HCT116 (cell line): ENCODE results near the gene GDI1. TPM values are rescaled to one million over a fixed set of nuclear protein-coding genes. Genes with fewer than 3 reads are reported as not detected.

Source experiments
- ATAC-seq: fragments of 200-7000 bp; cut with Tn5 transposase; 2 replicates; pipeline ENCODE4 v1.9.1; 2020; ENCODE audit warnings: mild to moderate bottlenecking, moderate library complexity
- BruUV-seq: library from RNA; stranded (reverse); fragments of 400-500 nt; replicated peaks from 2 replicates; lab custom pipeline; 2021; lab: Mats Ljungman, UMichigan
- CTCF ChIA-PET: fragments of 300-600 bp; sonication (Branson Sonifier 250); formaldehyde crosslinking; loops from one replicate; lab custom pipeline; 2021; ENCODE audit warnings: antibody characterized with exemption; lab: Charles Lee
- POLR2A ChIA-PET: fragments of 300-600, 350-600 bp; sonication (Branson Sonifier 250); formaldehyde crosslinking; loops from one replicate; lab custom pipeline; 2021; ENCODE audit warnings: antibody characterized with exemption; lab: Charles Lee
- RAD21 ChIA-PET, 2 experiments: fragments of 300-600 bp; sonication (Branson Sonifier 250); formaldehyde crosslinking; loops; one replicate each; lab custom pipeline; 2023; ENCODE audit warnings: low total read pairs in 2 of 2; ENCODE audit not compliant: uncharacterized antibody in 2 of 2, unreplicated experiment in 2 of 2, low non-redundant PET in 1 of 2; lab: Charles Lee
- DNase-seq: peaks from one replicate; pipeline ENCODE4 v3.0.0-alpha.2; 2010; ENCODE audit warnings: low read depth, low spot score
- H2AFZ ChIP-seq: fragments of 200-600 bp; shearing (Covaris generic), sonication (generic); 2 replicates; pipeline ENCODE4 v1.6.1; 2017; ENCODE audit warnings: low read depth, mixed run types, mixed read lengths, antibody characterized with exemption, low read length; ENCODE audit not compliant: poor library complexity, severe bottlenecking
- H3K27ac ChIP-seq: 2 replicates; pipeline ENCODE4 v1.5.1; 2012; ENCODE audit warnings: low read depth, low read length
- H3K27me3 ChIP-seq: fragments of 200-600 bp; sonication (generic); 2 replicates; pipeline ENCODE4 v1.6.1; 2016; ENCODE audit warnings: mixed run types, low read length, mixed read lengths; ENCODE audit not compliant: insufficient read depth
- H3K36me3 ChIP-seq, 2 experiments: fragments of 200-500 bp in 1 of 2; fragments of 200-600 bp in 1 of 2; sonication (Bioruptor generic) in 1 of 2; sonication (generic) in 1 of 2; 2 replicates each; pipeline versions ENCODE4 v1.5.1 to v1.6.1; 2014 to 2016; ENCODE audit warnings: low read length in 2 of 2, inconsistent platforms in 1 of 2, mixed read lengths in 1 of 2, mixed run types in 1 of 2; ENCODE audit not compliant: insufficient read depth in 2 of 2, control insufficient read depth in 1 of 2
- H3K4me1 ChIP-seq, 2 experiments: fragments of 200-600 bp in 1 of 2; sonication (generic) in 1 of 2; 2 replicates each; pipeline versions ENCODE4 v1.5.1 to v1.6.1; 2012 to 2017; ENCODE audit warnings: low read length in 2 of 2, inconsistent platforms in 1 of 2, mild to moderate bottlenecking in 1 of 2, mixed read lengths in 1 of 2, mixed run types in 1 of 2, moderate library complexity in 1 of 2; ENCODE audit not compliant: insufficient read depth in 2 of 2, control insufficient read depth in 1 of 2
- H3K4me2 ChIP-seq: fragments of 200-600 bp; sonication (generic); 2 replicates; pipeline ENCODE4 v1.6.1; 2017; ENCODE audit warnings: mixed run types, low read length, mixed read lengths
- H3K4me3 ChIP-seq, 2 experiments: fragments of 200-600 bp in 1 of 2; sonication (generic) in 1 of 2; replicated peaks in 1 of 2; 2 replicates each; pipeline ENCODE4 v1.5.1; 2011 to 2016; ENCODE audit warnings: low read length in 2 of 2, control low read depth in 1 of 2, low read depth in 1 of 2, mild to moderate bottlenecking in 1 of 2, mixed read lengths in 1 of 2, mixed run types in 1 of 2
- H3K79me2 ChIP-seq: fragments of 200-600 bp; sonication (generic); 2 replicates; pipeline ENCODE4 v1.6.1; 2017; ENCODE audit warnings: mild to moderate bottlenecking, mixed run types, low read length, moderate library complexity, mixed read lengths; ENCODE audit not compliant: insufficient read depth
- H3K9ac ChIP-seq: fragments of 200-600 bp; sonication (generic); 2 replicates; pipeline ENCODE4 v1.6.1; 2016; ENCODE audit warnings: low read length, mixed read lengths
- H3K9me2 ChIP-seq: fragments of 200-600 bp; sonication (generic), shearing (Covaris generic); 2 replicates; pipeline ENCODE4 v1.6.1; 2017; ENCODE audit warnings: mixed run types, mild to moderate bottlenecking, moderate library complexity; ENCODE audit not compliant: insufficient read depth
- H3K9me3 ChIP-seq, 2 experiments: fragments of 200-500 bp in 1 of 2; fragments of 200-600 bp in 1 of 2; sonication (Bioruptor generic) in 1 of 2; sonication (generic) in 1 of 2; 2 replicates each; pipeline ENCODE4 v1.6.1; 2014 to 2017; ENCODE audit warnings: low read length in 2 of 2, mixed read lengths in 2 of 2, inconsistent platforms in 1 of 2, low read depth in 1 of 2, mild to moderate bottlenecking in 1 of 2, mixed run types in 1 of 2, moderate library complexity in 1 of 2; ENCODE audit not compliant: control insufficient read depth in 1 of 2, insufficient read depth in 1 of 2
- H4K20me1 ChIP-seq: fragments of 200-600 bp; sonication (generic), shearing (Covaris generic); 2 replicates; pipeline ENCODE4 v1.6.1; 2017; ENCODE audit warnings: mixed run types, mild to moderate bottlenecking, moderate library complexity; ENCODE audit not compliant: insufficient read depth
- CBX3 ChIP-seq: IDR thresholded peaks from 2 replicates; pipeline ENCODE4 v1.6.1; 2012; ENCODE audit warnings: low read depth
- EGR1 ChIP-seq: IDR thresholded peaks from 2 replicates; pipeline ENCODE4 v1.6.1; 2012; ENCODE audit warnings: low read depth
- ELF1 ChIP-seq: IDR thresholded peaks from 2 replicates; pipeline ENCODE4 v1.6.1; 2012; ENCODE audit warnings: low read depth, borderline replicate concordance
- EZH2 ChIP-seq: fragments of 200-600 bp; sonication (generic); IDR thresholded peaks from 2 replicates; pipeline ENCODE4 v1.6.1; 2017; ENCODE audit warnings: antibody characterized with exemption, mixed run types
- EZH2phosphoT487 ChIP-seq: fragments of 200-600 bp; IDR thresholded peaks from 2 replicates; pipeline ENCODE4 v1.6.1; 2018; ENCODE audit warnings: antibody characterized with exemption, borderline replicate concordance
- JUND ChIP-seq: IDR thresholded peaks from 2 replicates; pipeline ENCODE4 v1.6.1; 2012
- MAX ChIP-seq: IDR thresholded peaks from 2 replicates; pipeline ENCODE4 v1.6.1; 2012
- POLR2AphosphoS5 ChIP-seq: IDR thresholded peaks from 2 replicates; pipeline ENCODE4 v1.6.1; 2011; ENCODE audit warnings: mild to moderate bottlenecking, low read depth, low read length, moderate library complexity
- RAD21 ChIP-seq: IDR thresholded peaks from 2 replicates; pipeline ENCODE4 v1.6.1; 2012; ENCODE audit warnings: low read depth, mild to moderate bottlenecking
- SIN3A ChIP-seq: IDR thresholded peaks from 2 replicates; pipeline ENCODE4 v1.6.1; 2012; ENCODE audit warnings: low read depth
- SP1 ChIP-seq: IDR thresholded peaks from 2 replicates; pipeline ENCODE4 v1.6.1; 2012; ENCODE audit warnings: low read depth
- YY1 ChIP-seq: IDR thresholded peaks from 2 replicates; pipeline ENCODE4 v1.6.1; 2011; ENCODE audit warnings: low read length, low read depth, moderate library complexity, mild to moderate bottlenecking; ENCODE audit not compliant: insufficient replicate concordance; ENCODE audit errors: extremely low read depth
- ZBTB33 ChIP-seq: IDR thresholded peaks from 2 replicates; pipeline ENCODE4 v1.6.1; 2011; ENCODE audit warnings: mild to moderate bottlenecking, low read length, moderate library complexity; ENCODE audit not compliant: insufficient replicate concordance; ENCODE audit errors: extremely low read depth
- ZNF274 ChIP-seq: fragments of 200-500 bp; sonication (Bioruptor generic); IDR thresholded peaks from 2 replicates; pipeline ENCODE4 v1.6.1; 2014; ENCODE audit warnings: mild to moderate bottlenecking, low read depth, low read length, inconsistent platforms
- intact Hi-C: fragments of 100-400 bp; cut with micrococcal nuclease; formaldehyde crosslinking; loops from 2 replicates; pipeline ENCODE4 v1.10.0; 2022
- total RNA-seq: library from RNA; stranded (reverse); gene quantifications from one replicate; pipeline ENCODE4 v1.2.1, GENCODE V29; 2021; ENCODE audit not compliant: unreplicated experiment

Gene GDI1
- total RNA-seq, 1 experiment from 2014 or later, result 122 TPM

GRCh38 chrX:154464806-154465365 is 27.9 kb downstream of the GDI1 start:
- H3K4me1 ChIP-seq, result no peaks in the 10 kb centered on the region
- no peak overlapping the region for H3K9ac ChIP-seq
- no peak overlapping the region for H3K4me2 ChIP-seq
- no peaks in the 10 kb centered on the region for H3K9me2 ChIP-seq
- no TSS peak for BruUV-seq
- no peaks in the 10 kb centered on the region for H3K9me3 ChIP-seq
- H3K4me3 ChIP-seq, result no peak overlapping the region
- TF ChIP-seq EGR1 (no peak), ZNF274 (no peak), EZH2phosphoT487 (no peak), ELF1 (no peak), EZH2 (no peak), JUND (no peak), SP1 (no peak), RAD21 (no peak), POLR2AphosphoS5 (no peak), MAX (no peak), CBX3 (no peak), SIN3A (no peak), ZBTB33 (no peak), YY1 (no peak)
- ChIA-PET CTCF (no interaction called here), POLR2A (no interaction called here), RAD21 (no interaction called here)
- ATAC-seq (no peak), DNase-seq (no peak)
- intact Hi-C loops, result no loop called here
- H3K79me2 ChIP-seq, result peaks cover 9% of the 10 kb centered on the region
- H3K27me3 ChIP-seq, result no peaks in the 10 kb centered on the region
- peaks cover 2 to 4% of the 10 kb centered on the region in 2 experiments; a peak in 1 of 4 replicates for H3K36me3 ChIP-seq
- H2AFZ ChIP-seq, result no peak overlapping the region
- no peak overlapping the region for H3K27ac ChIP-seq
- H4K20me1 ChIP-seq, result no peaks in the 10 kb centered on the region
